H1 (cell line): ENCODE results near the gene PTCH2.

ENCODE experiments used
- BCL11A ChIP-seq, 2 experiments: IDR thresholded peaks; one replicate each; pipeline ENCODE4 v1.6.1; 2011; ENCODE audit warnings: low read depth in 2 of 2, low read length in 2 of 2, mild to moderate bottlenecking in 2 of 2
- CTCF ChIP-seq, 3 experiments: IDR thresholded peaks; 1 replicate in 2 of 3; 2 replicates in 1 of 3; pipeline versions ENCODE4 v1.5.1 to v1.6.1; 2011; ENCODE audit warnings: low read length in 3 of 3, mild to moderate bottlenecking in 3 of 3, inconsistent platforms in 2 of 3, low read depth in 1 of 3, moderate library complexity in 1 of 3; ENCODE audit not compliant: insufficient read depth in 1 of 3; ENCODE audit errors: control extremely low read depth in 1 of 3
- EP300 ChIP-seq, 2 experiments: IDR thresholded peaks; 1 replicate in 1 of 2; 2 replicates in 1 of 2; pipeline ENCODE4 v1.6.1; 2011 to 2012; ENCODE audit warnings: low read depth in 2 of 2, low read length in 2 of 2, mild to moderate bottlenecking in 2 of 2, borderline replicate concordance in 1 of 2, inconsistent platforms in 1 of 2, moderate library complexity in 1 of 2
- EZH2 ChIP-seq: fragments of 200-600 bp; sonication (generic); IDR thresholded peaks from 2 replicates; pipeline ENCODE4 v1.7.1; 2012; ENCODE audit warnings: low read depth, mild to moderate bottlenecking, moderate library complexity, low read length, inconsistent platforms; ENCODE audit not compliant: severe bottlenecking
- GABPA ChIP-seq: IDR thresholded peaks from 2 replicates; pipeline ENCODE4 v1.6.1; 2011; ENCODE audit warnings: mild to moderate bottlenecking, low read length, moderate library complexity, borderline replicate concordance; ENCODE audit not compliant: insufficient read depth
- GTF2F1 ChIP-seq: IDR thresholded peaks from 2 replicates; pipeline ENCODE4 v1.6.1; 2012; ENCODE audit warnings: low read depth, low read length, improper control_type of control experiment, borderline replicate concordance
- HDAC2 ChIP-seq, 2 experiments: fragments of 300-600 bp in 1 of 2; sonication (generic) in 1 of 2; IDR thresholded peaks; 2 replicates each; pipeline ENCODE4 v1.6.1; 2011 to 2012; ENCODE audit warnings: low read depth in 2 of 2, low read length in 2 of 2, mild to moderate bottlenecking in 2 of 2, moderate library complexity in 2 of 2, borderline replicate concordance in 1 of 2, inconsistent platforms in 1 of 2
- MAFK ChIP-seq: IDR thresholded peaks from 2 replicates; pipeline ENCODE4 v1.6.1; 2012; ENCODE audit warnings: low read depth, mild to moderate bottlenecking, improper control_type of control experiment, low read length
- MAX ChIP-seq: IDR thresholded peaks from 2 replicates; pipeline ENCODE4 v1.6.1; 2012; ENCODE audit warnings: inconsistent platforms
- PHF8 ChIP-seq: fragments of 200-600 bp; sonication (generic); conservative IDR thresholded peaks from 2 replicates; pipeline ENCODE4 v1.7.1; 2012; ENCODE audit warnings: low read depth, mild to moderate bottlenecking, inconsistent platforms, low read length, moderate library complexity
- POLR2A ChIP-seq, 2 experiments: IDR thresholded peaks; 1 replicate in 1 of 2; 2 replicates in 1 of 2; pipeline ENCODE4 v1.6.1; 2011; ENCODE audit warnings: low read depth in 2 of 2, low read length in 2 of 2, mild to moderate bottlenecking in 2 of 2; ENCODE audit errors: control extremely low read depth in 1 of 2
- RAD21 ChIP-seq, 2 experiments: IDR thresholded peaks in 1 of 2; conservative IDR thresholded peaks in 1 of 2; 2 replicates each; pipeline ENCODE4 v1.6.1; 2011; ENCODE audit warnings: low read depth in 2 of 2, low read length in 2 of 2, improper control_type of control experiment in 1 of 2, inconsistent platforms in 1 of 2, mild to moderate bottlenecking in 1 of 2, moderate library complexity in 1 of 2
- SAP30 ChIP-seq: fragments of 300-600 bp; sonication (generic); IDR thresholded peaks from 2 replicates; pipeline ENCODE4 v1.7.1; 2012; ENCODE audit warnings: low read length, moderate library complexity, mild to moderate bottlenecking, inconsistent platforms; ENCODE audit not compliant: insufficient read depth, insufficient replicate concordance
- TAF1 ChIP-seq: IDR thresholded peaks from 2 replicates; pipeline ENCODE4 v1.6.1; 2011; ENCODE audit warnings: mild to moderate bottlenecking, low read depth, low read length

- TF ChIP-seq CTCF (IDR thresholded peaks at IDR 0.05; ENCODE audit: control extremely low read depth in 1 of 3, insufficient read depth in 1 of 3, low read depth in 1 of 3, low read length in 3 of 3) (no peak), TAF1 (no peak), EP300 (IDR thresholded peaks at IDR 0.05; ENCODE audit: borderline replicate concordance in 1 of 2, low read depth in 2 of 2, low read length in 2 of 2) (no peak), MAX (no peak), EZH2 (no peak), HDAC2 (IDR thresholded peaks at IDR 0.05; ENCODE audit: borderline replicate concordance in 1 of 2, low read depth in 2 of 2, low read length in 2 of 2) (no peak), MAFK (no peak), POLR2A (IDR thresholded peaks at IDR 0.05; ENCODE audit: control extremely low read depth in 1 of 2, low read depth in 2 of 2, low read length in 2 of 2) (no peak), SAP30 (no peak), RAD21 (IDR thresholded peaks at IDR 0.05 in 1 of 2, conservative IDR thresholded peaks at IDR 0.05 in 1 of 2; ENCODE audit: low read depth in 2 of 2, low read length in 2 of 2) (no peak), GTF2F1 (no peak), GABPA (no peak), PHF8 (no peak), BCL11A (IDR thresholded peaks at IDR 0.05; ENCODE audit: low read depth in 2 of 2, low read length in 2 of 2) (no peak)
Observed at GRCh38 chr1:44821240-44821715, 21.8 kb downstream of the PTCH2 start.
